Mesenchymal stem cell (in vitro differentiated cells and primary cell): ENCODE data around the gene KIAA0513.

ENCODE experiments used
- DNase-seq: peaks from one replicate; pipeline ENCODE4 v3.0.0-alpha.2; 2013
- H2AFZ ChIP-seq: one replicate; pipeline ENCODE4 v1.6.1; 2013; ENCODE audit warnings: low read depth, mild to moderate bottlenecking, control low read depth, inconsistent platforms, low read length, moderate library complexity
- H2AK5ac ChIP-seq: 2 replicates; pipeline ENCODE4 v1.6.1; 2013; ENCODE audit warnings: low read length, moderate library complexity, mild to moderate bottlenecking, inconsistent platforms; ENCODE audit not compliant: severe bottlenecking
- H2BK120ac ChIP-seq: one replicate; pipeline ENCODE4 v1.6.1; 2013; ENCODE audit warnings: low read depth, mild to moderate bottlenecking, inconsistent platforms, low read length, moderate library complexity
- H2BK12ac ChIP-seq, 2 experiments: one replicate each; pipeline ENCODE4 v1.6.1; 2013; ENCODE audit warnings: inconsistent platforms in 2 of 2, low read length in 2 of 2, mild to moderate bottlenecking in 2 of 2, moderate library complexity in 2 of 2, control low read depth in 1 of 2
- H2BK15ac ChIP-seq: one replicate; pipeline ENCODE4 v1.6.1; 2013; ENCODE audit warnings: mild to moderate bottlenecking, low read depth, inconsistent platforms; ENCODE audit not compliant: poor library complexity, severe bottlenecking
- H2BK5ac ChIP-seq: 2 replicates; pipeline ENCODE4 v1.6.1; 2013; ENCODE audit warnings: low read depth, mild to moderate bottlenecking, low read length, control low read depth, inconsistent platforms; ENCODE audit not compliant: poor library complexity, severe bottlenecking
- H3K14ac ChIP-seq, 2 experiments: one replicate each; pipeline ENCODE4 v1.6.1; 2013; ENCODE audit warnings: inconsistent platforms in 2 of 2, low read length in 2 of 2, control low read depth in 1 of 2, mild to moderate bottlenecking in 1 of 2, moderate library complexity in 1 of 2
- H3K18ac ChIP-seq, 2 experiments: one replicate each; pipeline ENCODE4 v1.6.1; 2013; ENCODE audit warnings: inconsistent platforms in 2 of 2, low read length in 2 of 2, control low read depth in 1 of 2, low read depth in 1 of 2, mild to moderate bottlenecking in 1 of 2
- H3K23ac ChIP-seq, 2 experiments: one replicate each; pipeline ENCODE4 v1.6.1; 2013; ENCODE audit warnings: inconsistent platforms in 2 of 2, low read length in 2 of 2, mild to moderate bottlenecking in 2 of 2, moderate library complexity in 2 of 2, control low read depth in 1 of 2
- H3K27ac ChIP-seq: 2 replicates; pipeline ENCODE4 v1.5.1; 2013; ENCODE audit warnings: mild to moderate bottlenecking, moderate library complexity, low read length, control low read depth, inconsistent platforms; ENCODE audit not compliant: poor library complexity, severe bottlenecking
- H3K27me3 ChIP-seq, 2 experiments: 2 replicates each; pipeline versions ENCODE4 v1.6.1 to v1.7.0; 2013; ENCODE audit warnings: low read length in 2 of 2, mild to moderate bottlenecking in 2 of 2, moderate library complexity in 2 of 2, control low read depth in 1 of 2, inconsistent platforms in 1 of 2; ENCODE audit not compliant: control insufficient read depth in 1 of 2, insufficient read depth in 1 of 2
- H3K36me3 ChIP-seq, 2 experiments: 2 replicates each; pipeline versions ENCODE4 v1.6.1 to v1.7.0; 2013; ENCODE audit warnings: low read length in 2 of 2, control low read depth in 1 of 2, inconsistent platforms in 1 of 2, low read depth in 1 of 2, mild to moderate bottlenecking in 1 of 2; ENCODE audit not compliant: insufficient read depth in 2 of 2, control insufficient read depth in 1 of 2
- H3K4ac ChIP-seq, 2 experiments: one replicate each; pipeline ENCODE4 v1.6.1; 2013; ENCODE audit warnings: inconsistent platforms in 2 of 2, low read length in 2 of 2, mild to moderate bottlenecking in 2 of 2, moderate library complexity in 2 of 2, control low read depth in 1 of 2, low read depth in 1 of 2
- H3K4me1 ChIP-seq: 2 replicates; pipeline ENCODE4 v1.6.1; 2013; ENCODE audit warnings: low read depth, low read length, control low read depth; ENCODE audit not compliant: control insufficient read depth, insufficient read depth
- H3K4me2 ChIP-seq: 2 replicates; pipeline ENCODE4 v1.6.1; 2013; ENCODE audit warnings: low read length, mild to moderate bottlenecking, inconsistent platforms; ENCODE audit not compliant: poor library complexity, severe bottlenecking
- H3K4me3 ChIP-seq, 2 experiments: 2 replicates each; pipeline versions ENCODE4 v1.5.1 to v1.7.0; 2013; ENCODE audit warnings: low read length in 2 of 2, mild to moderate bottlenecking in 2 of 2, control low read depth in 1 of 2, low read depth in 1 of 2; ENCODE audit not compliant: insufficient read depth in 1 of 2
- H3K79me1 ChIP-seq: replicated peaks from 2 replicates; pipeline ENCODE4 v1.6.1; 2013; ENCODE audit warnings: mild to moderate bottlenecking, control low read depth, low read length, inconsistent platforms; ENCODE audit not compliant: poor library complexity, severe bottlenecking
- H3K9ac ChIP-seq: 2 replicates; pipeline ENCODE4 v1.7.0; 2013; ENCODE audit warnings: mild to moderate bottlenecking, low read length, moderate library complexity
- H3K9me3 ChIP-seq: 2 replicates; pipeline ENCODE4 v1.7.0; 2013; ENCODE audit warnings: mild to moderate bottlenecking, low read length; ENCODE audit not compliant: control insufficient read depth
- H4K8ac ChIP-seq: one replicate; pipeline ENCODE4 v1.6.1; 2013; ENCODE audit warnings: inconsistent platforms, mild to moderate bottlenecking, low read length, moderate library complexity
- H4K91ac ChIP-seq: one replicate; pipeline ENCODE4 v1.6.1; 2013; ENCODE audit warnings: mild to moderate bottlenecking, low read length, inconsistent platforms
- WGBS: methylation state at CpG from one replicate; pipeline ENCODE4 v1.1.7; 2013; ENCODE audit warnings: mixed read lengths; 5-methylcytosine and 5-hydroxymethylcytosine counted together

The KIAA0513 gene

GRCh38 chr16:85056211-85056748 lies 28.7 kb downstream of the KIAA0513 start:
- WGBS: 77% methylated on average over 16 of the region's 16 CpGs
- H2BK15ac ChIP-seq: peak overlapping the region; percentile 78

GRCh38 chr16:85057212-85057889 lies 29.8 kb downstream of the KIAA0513 start:
- WGBS: 86% methylated on average over 7 of the region's 9 CpGs
- Histone ChIP-seq H3K9me3 (no peaks in the 10 kb centered on the region), H2BK12ac (no peak overlapping the region), H3K18ac (no peak overlapping the region), H3K9ac (no peak overlapping the region), H3K4ac (no peak overlapping the region), H2BK15ac (no peak overlapping the region), H2BK5ac (no peak overlapping the region), H3K14ac (no peak overlapping the region), H3K36me3 (peaks cover 0 to 3% of the 10 kb centered on the region in 2 experiments), H3K27ac (no peak overlapping the region), H3K23ac (no peak overlapping the region), H2AFZ (no peak overlapping the region), H4K91ac (no peak overlapping the region), H3K4me3 (no peak overlapping the region), H2BK120ac (no peak overlapping the region), H3K4me2 (no peak overlapping the region), H3K4me1 (peaks cover 7% of the 10 kb centered on the region), H3K27me3 (no peaks in the 10 kb centered on the region), H2AK5ac (no peak overlapping the region), H3K79me1 (peaks cover 2% of the 10 kb centered on the region), H4K8ac (no peak overlapping the region)
- DNase-seq: no peak

More at GRCh38 chr16:85056211-85056748, 28.7 kb downstream of the KIAA0513 start:
- Histone ChIP-seq H2BK5ac (no peak overlapping the region), H3K27ac (no peak overlapping the region), H3K36me3 (peaks cover 0 to 3% of the 10 kb centered on the region in 2 experiments), H4K91ac (peak overlapping the region; percentile 79), H3K79me1 (peaks cover 2% of the 10 kb centered on the region), H3K9me3 (no peaks in the 10 kb centered on the region), H3K23ac (no peak overlapping the region), H3K27me3 (no peaks in the 10 kb centered on the region), H2AFZ (no peak overlapping the region), H3K4me1 (peaks cover 7% of the 10 kb centered on the region), H3K18ac (peak overlapping the region; percentile 11 to 47), H4K8ac (peak overlapping the region; percentile 43), H3K4me3 (peak overlapping the region in 1 of 2 experiments; percentile 71), H3K4ac (peak overlapping the region in 1 of 2 experiments; percentile 1), H3K4me2 (no peak overlapping the region), H2BK120ac (peak overlapping the region; percentile 45), H2AK5ac (no peak overlapping the region), H3K14ac (peak overlapping the region in 1 of 2 experiments; percentile 5), H3K9ac (peak overlapping the region; percentile 82), H2BK12ac (peak overlapping the region; percentile 3 to 20)
- peak; percentile 65 for DNase-seq

- no peak overlapping the region for H3K4me3 ChIP-seq
- no peak for DNase-seq
- H2BK12ac ChIP-seq: no peak overlapping the region
- no peak overlapping the region for H4K91ac ChIP-seq
- no peak overlapping the region for H3K4ac ChIP-seq
- peaks cover 8% of the 10 kb centered on the region for H3K4me1 ChIP-seq
- no peak overlapping the region for H3K9ac ChIP-seq
- no peak overlapping the region for H2BK120ac ChIP-seq
- H2AK5ac ChIP-seq: no peak overlapping the region
- no peak overlapping the region for H2BK15ac ChIP-seq
- peaks cover 2% of the 10 kb centered on the region for H3K79me1 ChIP-seq
- no peak overlapping the region for H3K23ac ChIP-seq
- WGBS: 96% methylated on average over 7 of the region's 7 CpGs
- H3K27ac ChIP-seq: no peak overlapping the region
- H2BK5ac ChIP-seq: no peak overlapping the region
- no peaks in the 10 kb centered on the region for H3K27me3 ChIP-seq
- H3K4me2 ChIP-seq: no peak overlapping the region
- H2AFZ ChIP-seq: no peak overlapping the region
- no peak overlapping the region for H3K18ac ChIP-seq
- H3K36me3 ChIP-seq: peaks cover 0 to 3% of the 10 kb centered on the region in 2 experiments
- H3K9me3 ChIP-seq: no peaks in the 10 kb centered on the region
- H3K14ac ChIP-seq: no peak overlapping the region
- no peak overlapping the region for H4K8ac ChIP-seq
Observed at GRCh38 chr16:85057948-85058347, 30.4 kb downstream of the KIAA0513 start.

GRCh38 chr16:85058909-85059308 lies 31.3 kb downstream of the KIAA0513 start:
- Histone ChIP-seq H3K9me3 (no peaks in the 10 kb centered on the region), H3K4me1 (peaks cover 9% of the 10 kb centered on the region), H3K36me3 (peaks cover 0 to 3% of the 10 kb centered on the region in 2 experiments), H3K23ac (no peak overlapping the region), H3K4me2 (no peak overlapping the region), H2BK5ac (no peak overlapping the region), H3K27ac (no peak overlapping the region), H3K18ac (no peak overlapping the region), H2BK120ac (no peak overlapping the region), H2BK12ac (no peak overlapping the region), H3K14ac (no peak overlapping the region), H2AK5ac (no peak overlapping the region), H4K8ac (no peak overlapping the region), H3K9ac (no peak overlapping the region), H4K91ac (no peak overlapping the region), H2BK15ac (no peak overlapping the region), H3K4ac (no peak overlapping the region), H2AFZ (no peak overlapping the region), H3K27me3 (no peaks in the 10 kb centered on the region), H3K4me3 (no peak overlapping the region), H3K79me1 (peaks cover 2% of the 10 kb centered on the region)
- WGBS: 100% methylated on average over 4 of the region's 4 CpGs
- DNase-seq: no peak
